BJ (cell line): ENCODE measurements around the gene GAN. TPM values are rescaled to one million over a fixed set of nuclear protein-coding genes. Genes with fewer than 3 reads are reported as not detected.

ENCODE experiments used
- CTCF ChIA-PET: fragments of 350-600 bp; formaldehyde crosslinking; extraction: SDS; loops from one replicate; lab custom pipeline; 2021; ENCODE audit warnings: antibody characterized with exemption, inconsistent platforms; lab: Yijun Ruan, JAX
- POLR2A ChIA-PET: fragments of 300-600 bp; sonication (Branson Sonifier 250); formaldehyde crosslinking; extraction: SDS; loops from one replicate; lab custom pipeline; 2021; ENCODE audit warnings: antibody characterized with exemption; lab: Charles Lee
- DNase-seq: peaks from one replicate; pipeline ENCODE4 v3.0.0-alpha.2; 2011; ENCODE audit warnings: low read depth
- H3K27me3 ChIP-seq: 2 replicates; pipeline ENCODE4 v1.6.0; 2011; ENCODE audit warnings: low read length; ENCODE audit not compliant: control insufficient read depth, insufficient read depth
- H3K36me3 ChIP-seq: 2 replicates; pipeline ENCODE4 v1.5.1; 2011; ENCODE audit warnings: low read length; ENCODE audit not compliant: control insufficient read depth, insufficient read depth
- H3K4me3 ChIP-seq: 2 replicates; pipeline ENCODE4 v1.5.1; 2011; ENCODE audit warnings: low read depth, mild to moderate bottlenecking, control low read depth, low read length
- polyA plus RNA-seq: library from polyadenylated mRNA; depleted of rRNA; stranded (reverse); fragments of >200 nt; gene quantifications from 2 replicates; pipeline ENCODE4 v1.2.3, GENCODE V29; 2011
- TF ChIP-seq, protein P1 (sequence below): IDR thresholded peaks from 2 replicates; pipeline ENCODE4 v1.5.1; 2011; ENCODE audit warnings: low read depth, mild to moderate bottlenecking, control low read depth, inconsistent platforms, low read length, moderate library complexity; ENCODE audit not compliant: insufficient read depth

GAN gene
- polyA plus RNA-seq, 1 experiment: 2.1 TPM

- TF ChIP-seq, protein P1, sequence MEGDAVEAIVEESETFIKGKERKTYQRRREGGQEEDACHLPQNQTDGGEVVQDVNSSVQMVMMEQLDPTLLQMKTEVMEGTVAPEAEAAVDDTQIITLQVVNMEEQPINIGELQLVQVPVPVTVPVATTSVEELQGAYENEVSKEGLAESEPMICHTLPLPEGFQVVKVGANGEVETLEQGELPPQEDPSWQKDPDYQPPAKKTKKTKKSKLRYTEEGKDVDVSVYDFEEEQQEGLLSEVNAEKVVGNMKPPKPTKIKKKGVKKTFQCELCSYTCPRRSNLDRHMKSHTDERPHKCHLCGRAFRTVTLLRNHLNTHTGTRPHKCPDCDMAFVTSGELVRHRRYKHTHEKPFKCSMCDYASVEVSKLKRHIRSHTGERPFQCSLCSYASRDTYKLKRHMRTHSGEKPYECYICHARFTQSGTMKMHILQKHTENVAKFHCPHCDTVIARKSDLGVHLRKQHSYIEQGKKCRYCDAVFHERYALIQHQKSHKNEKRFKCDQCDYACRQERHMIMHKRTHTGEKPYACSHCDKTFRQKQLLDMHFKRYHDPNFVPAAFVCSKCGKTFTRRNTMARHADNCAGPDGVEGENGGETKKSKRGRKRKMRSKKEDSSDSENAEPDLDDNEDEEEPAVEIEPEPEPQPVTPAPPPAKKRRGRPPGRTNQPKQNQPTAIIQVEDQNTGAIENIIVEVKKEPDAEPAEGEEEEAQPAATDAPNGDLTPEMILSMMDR: no peak
- 0 out of 2 replicates have a peak, but pooled peaks cover 3% of the 10 kb centered on the region for H3K27me3 ChIP-seq
- ChIA-PET POLR2A (no interaction called here), CTCF (no interaction called here)
- no peaks in the 10 kb centered on the region for H3K36me3 ChIP-seq
- DNase-seq: no peak
- H3K4me3 ChIP-seq: no peak overlapping the region
Measured at GRCh38 chr16:81284995-81285600, 29.7 kb upstream of the GAN start.

DNA sequence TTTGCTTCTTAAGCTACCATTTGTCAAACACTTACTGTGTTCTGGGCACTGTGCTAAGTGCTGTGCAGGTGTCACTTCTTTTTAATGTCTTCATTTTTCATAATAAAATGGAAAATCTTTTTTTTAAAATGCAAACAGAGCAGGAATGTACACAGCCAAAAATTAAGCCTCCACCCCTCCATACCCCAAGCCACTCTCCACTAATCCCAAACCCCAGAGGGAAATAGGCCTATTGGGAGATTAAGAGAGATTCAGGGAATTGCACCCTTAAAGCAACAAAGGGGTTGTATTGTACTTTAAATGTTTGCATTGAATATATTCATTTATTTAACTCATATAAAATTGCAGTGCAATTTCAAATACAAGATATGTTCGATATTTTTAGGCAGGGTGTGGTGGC lies 28.6 kb upstream of the GAN start:
- TF ChIP-seq, protein P1: no peak
- Histone ChIP-seq H3K36me3 (no peaks in the 10 kb centered on the region), H3K4me3 (no peak overlapping the region), H3K27me3 (0 out of 2 replicates have a peak, but pooled peaks cover 3% of the 10 kb centered on the region)
- POLR2A ChIA-PET: no interaction called here
- no peak for DNase-seq
- CTCF ChIA-PET: interaction anchor here (0.9 kb wide), 1 partner anchor 12 kb away, joined by 3 read pairs; no protein-coding TSS in a partner anchor

GRCh38 chr16:81291117-81291516 lies 23.6 kb upstream of the GAN start:
- Histone ChIP-seq H3K36me3 (no peaks in the 10 kb centered on the region), H3K4me3 (no peak overlapping the region), H3K27me3 (peaks cover 1% of the 10 kb centered on the region; the same call in 1 of the 2 replicates)
- POLR2A ChIA-PET: no interaction called here
- CTCF ChIA-PET: interaction anchor here (1.1 kb wide), 1 partner anchor 242 kb away, joined by 4 read pairs; no protein-coding TSS in a partner anchor
- TF ChIP-seq, protein P1: no peak
- no peak for DNase-seq

DNA sequence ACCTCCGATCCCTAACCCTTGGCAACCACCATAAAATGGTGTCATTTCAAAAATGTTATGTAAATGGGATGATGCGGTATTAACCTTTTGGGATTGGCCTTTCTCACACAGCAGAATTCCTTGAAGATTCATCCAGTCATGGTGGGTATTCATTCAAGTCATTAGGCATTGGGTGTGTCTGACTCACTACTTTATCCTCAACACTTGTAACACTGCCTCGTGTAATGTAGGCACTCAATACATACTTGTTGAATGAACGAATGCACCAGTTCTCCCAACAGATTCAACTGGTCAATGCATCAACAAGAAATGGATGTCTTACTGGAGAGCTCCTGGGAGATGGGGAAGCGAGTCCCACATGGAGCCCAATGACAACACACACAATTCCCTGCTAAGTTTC lies 21.8 kb upstream of the GAN start:
- Histone ChIP-seq H3K36me3 (no peaks in the 10 kb centered on the region), H3K4me3 (no peak overlapping the region), H3K27me3 (peaks cover 1% of the 10 kb centered on the region; the same call in 1 of the 2 replicates)
- TF ChIP-seq, protein P1: no peak
- ChIA-PET CTCF (interaction anchor here (1.0 to 1.6 kb wide), 2 partner anchors 32 to 88 kb away, joined by 3 to 4 read pairs; no protein-coding TSS in a partner anchor), POLR2A (no interaction called here)
- no peak for DNase-seq

- ChIA-PET CTCF (interaction anchor here (1.6 kb wide), 1 partner anchor 89 kb away, joined by 4 read pairs; no protein-coding TSS in a partner anchor), POLR2A (no interaction called here)
- TF ChIP-seq, protein P1: no peak
- no peaks in the 10 kb centered on the region for H3K36me3 ChIP-seq
- no peak overlapping the region for H3K4me3 ChIP-seq
- no peak for DNase-seq
- peaks cover 1% of the 10 kb centered on the region; the same call in 1 of the 2 replicates for H3K27me3 ChIP-seq
Measured at GRCh38 chr16:81293909-81294802, 20.6 kb upstream of the GAN start.
